ENCODE data around the gene LARGE1.

GRCh38 chr22:33774781-33775180 is 145.5 kb downstream of the LARGE1 start:
- no peak for TF ChIP-seq CTCF (IDR thresholded peaks at IDR 0.05)
- TF ChIP-seq POLR2A (IDR thresholded peaks at IDR 0.05), result no peak
